EH (cell line): ENCODE measurements around the gene HSPH1.
A peak's percentile ranks its signal among the peaks of the same experiment; 100 is the strongest.

Source experiments
- DNase-seq: peaks from one replicate; pipeline ENCODE4 v3.0.0-alpha.2; 2015; ENCODE audit warnings: low read depth

Gene HSPH1

GRCh38 chr13:31096654-31097302 lies 64.9 kb downstream of the HSPH1 start:
- DNase-seq = no peak

DNA sequence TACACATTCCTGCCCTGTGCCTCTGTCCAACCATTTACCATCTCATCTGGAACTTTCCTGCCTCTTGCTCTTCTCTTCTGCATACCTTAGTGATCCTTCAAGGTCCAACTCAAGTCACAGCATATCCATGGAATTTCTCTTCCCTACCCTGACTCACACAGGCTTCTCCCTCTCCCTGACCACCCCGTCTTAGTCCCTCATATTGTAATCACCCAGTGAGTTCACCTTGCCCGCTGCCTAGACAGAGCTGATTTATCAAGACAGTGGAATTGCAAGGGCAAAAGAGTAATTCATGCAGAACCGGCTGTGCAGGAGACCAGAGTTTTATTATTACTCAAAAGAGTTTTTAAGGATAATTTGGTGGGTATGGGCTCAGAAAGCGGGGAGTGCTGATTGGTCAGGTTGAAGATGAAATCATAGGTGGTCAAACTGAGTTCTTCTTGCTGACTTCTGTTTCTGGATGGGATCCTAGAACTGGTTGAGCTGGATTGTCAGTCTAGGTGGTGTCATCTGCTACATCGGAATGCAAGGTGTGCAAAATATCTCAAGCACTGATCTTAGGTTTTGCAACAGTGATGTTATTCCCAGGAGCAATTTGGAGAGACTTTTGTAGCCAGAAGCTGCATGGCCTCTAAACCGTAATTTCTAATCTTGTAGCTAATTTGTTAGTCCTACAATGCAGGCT lies 67.2 kb downstream of the HSPH1 start:
- no peak for DNase-seq

- no peak for DNase-seq
Observed at GRCh38 chr13:31093145-31093885, 68.4 kb downstream of the HSPH1 start.

DNA sequence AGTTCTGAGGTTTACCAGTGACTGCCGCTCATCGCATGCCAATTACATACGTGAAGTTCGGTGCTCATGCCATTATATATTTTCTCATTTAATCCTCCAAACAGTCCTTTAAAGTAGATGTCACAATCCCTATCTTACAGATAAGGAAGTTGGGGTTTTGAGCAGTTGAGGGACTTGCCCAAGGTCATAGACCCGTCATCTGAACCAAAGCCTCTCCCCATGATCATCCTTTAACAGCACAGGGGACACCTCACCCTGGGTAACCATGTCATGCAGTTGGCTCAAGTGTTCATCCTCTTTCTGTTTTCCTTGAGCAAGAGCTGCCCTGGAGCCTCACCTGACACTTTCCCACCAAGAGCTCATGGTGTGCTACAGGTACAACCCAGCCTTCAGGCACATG lies 69.1 kb downstream of the HSPH1 start:
- no peak for DNase-seq

DNA sequence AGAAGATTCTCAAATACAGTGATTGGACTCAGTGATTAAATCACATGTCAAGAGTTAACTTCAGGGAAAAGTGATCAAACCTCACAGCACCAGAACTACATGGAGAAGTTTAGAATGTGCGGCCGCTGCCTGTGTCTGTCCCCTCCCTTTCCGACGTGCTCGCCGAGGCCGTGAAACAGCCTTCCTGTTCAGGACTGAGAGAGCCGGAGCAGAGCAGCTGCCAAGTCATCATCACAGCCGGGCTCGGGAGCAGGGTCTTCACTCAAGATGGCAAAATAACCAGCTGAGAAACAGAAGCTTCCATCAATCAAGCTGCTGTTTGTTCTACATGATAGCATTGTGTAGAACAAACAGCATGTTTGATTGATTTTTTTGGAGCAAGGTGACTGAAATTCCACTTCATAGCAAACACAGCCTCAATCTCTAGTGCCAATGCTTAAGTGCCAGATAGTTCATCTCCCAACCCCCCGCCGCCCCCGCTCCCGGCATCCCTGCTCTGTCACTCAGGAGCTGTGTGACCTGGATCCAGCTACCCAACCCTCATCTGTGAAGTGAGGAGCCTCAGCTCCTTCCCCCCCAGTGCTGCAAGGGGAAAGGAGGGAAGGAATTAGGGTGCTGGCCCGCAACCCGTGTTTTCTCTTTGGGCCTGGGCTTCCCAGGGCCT lies 70.6 kb downstream of the HSPH1 start:
- DNase-seq = peak; percentile 34

GRCh38 chr13:31090096-31090495 lies 71.6 kb downstream of the HSPH1 start:
- no peak for DNase-seq

DNA sequence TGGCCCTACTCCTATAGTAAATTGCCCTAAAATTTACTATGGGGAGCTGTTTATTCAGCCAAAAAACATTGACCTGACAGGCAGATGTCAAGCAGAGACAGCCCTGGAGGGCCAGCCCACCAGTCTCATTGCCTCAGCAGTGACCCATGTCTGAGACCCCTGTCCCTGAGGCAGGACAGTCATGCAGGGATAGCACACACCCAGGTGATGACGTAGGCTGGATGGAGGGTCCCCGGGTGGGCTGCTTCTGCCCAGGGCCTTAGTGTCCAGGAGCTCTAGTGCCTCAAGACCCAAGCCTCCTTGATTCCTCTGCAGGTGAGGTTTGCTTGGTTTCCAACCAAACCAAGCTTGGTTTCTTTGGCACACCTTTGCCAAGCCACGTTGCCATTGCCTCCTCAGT lies 72.1 kb downstream of the HSPH1 start:
- no peak for DNase-seq

GRCh38 chr13:31088826-31089420 lies 72.8 kb downstream of the HSPH1 start:
- DNase-seq = no peak
